DMS 273 (cell line): ENCODE results near the gene ASIC4.

Experiments used
- DNase-seq: peaks from one replicate; lab custom pipeline; 2025; ENCODE audit not compliant: unreplicated experiment; lab: John Stamatoyannopoulos, UW

ASIC4 gene

GRCh38 chr2:219565130-219566080 lies 51.1 kb downstream of the ASIC4 start:
- DNase-seq = no peak

- DNase-seq = no peak
Observed at GRCh38 chr2:219566640-219567039, 52.4 kb downstream of the ASIC4 start.

GRCh38 chr2:219567131-219567530 lies 52.8 kb downstream of the ASIC4 start:
- DNase-seq = no peak

- DNase-seq = no peak
Observed at GRCh38 chr2:219567791-219568361, 53.6 kb downstream of the ASIC4 start.

GRCh38 chr2:219569041-219569440 lies 54.8 kb downstream of the ASIC4 start:
- no peak for DNase-seq

GRCh38 chr2:219569635-219570034 lies 55.4 kb downstream of the ASIC4 start:
- no peak for DNase-seq

GRCh38 chr2:219570194-219570923 lies 56.1 kb downstream of the ASIC4 start:
- DNase-seq = peak; percentile 58

- peak; percentile 57 for DNase-seq
Observed at GRCh38 chr2:219570924-219571310, 56.6 kb downstream of the ASIC4 start.

- DNase-seq = peak; percentile 90
Observed at GRCh38 chr2:219571311-219572236, 57.3 kb downstream of the ASIC4 start, which contains the start of gene OBSL1. OBSL1 (minus strand) TSS chr2:219571539; CDS start chr2:219571232, 307 bp downstream.

- no peak for DNase-seq
Observed at GRCh38 chr2:219572237-219573001, 58.1 kb downstream of the ASIC4 start, which contains the start of gene INHA. INHA (plus strand) TSS chr2:219572310; CDS start chr2:219572375, 65 bp downstream.

GRCh38 chr2:219573166-219573565 lies 58.9 kb downstream of the ASIC4 start:
- DNase-seq = no peak

GRCh38 chr2:219574484-219575311 lies 60.4 kb downstream of the ASIC4 start:
- peak; percentile 30 for DNase-seq

GRCh38 chr2:219575566-219576504 lies 61.6 kb downstream of the ASIC4 start:
- DNase-seq = no peak

- no peak for DNase-seq
Observed at GRCh38 chr2:219576505-219577388, 62.5 kb downstream of the ASIC4 start.

- DNase-seq = no peak
Observed at GRCh38 chr2:219578811-219579613, 64.7 kb downstream of the ASIC4 start.

- DNase-seq = peak; percentile 13
Observed at GRCh38 chr2:219581346-219581745, 67.1 kb downstream of the ASIC4 start.
